ENCODE data around the gene SLC25A27. TPM values are rescaled to one million over a fixed set of nuclear protein-coding genes. Genes with fewer than 3 reads are reported as not detected.
"Not testable (repeated sequence)": the region's sequence is repeated elsewhere in the genome, so short reads cannot be mapped to it uniquely, and the experiment has no call there.

The SLC25A27 gene
- 30.7 TPM for total RNA-seq

GRCh38 chr6:46652603-46653438 lies at the start of gene SLC25A27, which contains the start of gene CYP39A1:
SLC25A27 (plus strand) TSS chr6:46652975; CDS start chr6:46653193, 218 bp downstream.
CYP39A1 (minus strand) TSS chr6:46652818; CDS start chr6:46652582, 236 bp downstream.
- peak; percentile 92 for DNase-seq

GRCh38 chr6:46605091-46605797 lies 47.5 kb upstream of the SLC25A27 start:
- no peak for DNase-seq

- DNase-seq: no peak
Observed at GRCh38 chr6:46606338-46606737, 46.4 kb upstream of the SLC25A27 start.

- DNase-seq: no peak
Observed at GRCh38 chr6:46610862-46611553, 41.8 kb upstream of the SLC25A27 start.

GRCh38 chr6:46612645-46613044 lies 40.1 kb upstream of the SLC25A27 start:
- DNase-seq: no peak

- DNase-seq: no peak
Observed at GRCh38 chr6:46618726-46619125, 34.0 kb upstream of the SLC25A27 start.

- no peak for DNase-seq
Observed at GRCh38 chr6:46626228-46626909, 26.4 kb upstream of the SLC25A27 start.

- no peak for DNase-seq
Observed at GRCh38 chr6:46626976-46627375, 25.8 kb upstream of the SLC25A27 start.

- no peak for DNase-seq
Observed at GRCh38 chr6:46628498-46628897, 24.3 kb upstream of the SLC25A27 start.

- no peak for DNase-seq
Observed at GRCh38 chr6:46628976-46629375, 23.8 kb upstream of the SLC25A27 start.

- DNase-seq: no peak
Observed at GRCh38 chr6:46629691-46630090, 23.1 kb upstream of the SLC25A27 start.

GRCh38 chr6:46632053-46632452 lies 20.7 kb upstream of the SLC25A27 start:
- DNase-seq: no peak

GRCh38 chr6:46635462-46635861 lies 17.3 kb upstream of the SLC25A27 start:
- no peak for DNase-seq

- no peak for DNase-seq
Observed at GRCh38 chr6:46637145-46637544, 15.6 kb upstream of the SLC25A27 start.

GRCh38 chr6:46637933-46638332 lies 14.8 kb upstream of the SLC25A27 start:
- DNase-seq: no peak

- DNase-seq: no peak
Observed at GRCh38 chr6:46638650-46639049, 14.1 kb upstream of the SLC25A27 start.

GRCh38 chr6:46642928-46643751 lies 9.6 kb upstream of the SLC25A27 start:
- DNase-seq: no peak

GRCh38 chr6:46645265-46645664 lies 7.5 kb upstream of the SLC25A27 start:
- DNase-seq: no peak

- DNase-seq: not testable (repeated sequence)
Observed at GRCh38 chr6:46648108-46648507, 4.7 kb upstream of the SLC25A27 start.

GRCh38 chr6:46648869-46649492 lies 3.8 kb upstream of the SLC25A27 start:
- DNase-seq: no peak

- no peak for DNase-seq
Observed at GRCh38 chr6:46651006-46651405, 1.8 kb upstream of the SLC25A27 start.

Data from occipital lobe (tissue), 2 donors.